Brain microvascular endothelial cell (primary cell): ENCODE data around the gene BTBD2.

Source experiments
- DNase-seq: peaks from one replicate; pipeline ENCODE4 v3.0.0-alpha.2; 2020
- H3K27ac ChIP-seq: fragments of 250-450 bp; sonication (Bioruptor Pico); 2 replicates; pipeline ENCODE4 v1.5.1; 2020; ENCODE audit warnings: mild to moderate bottlenecking, moderate library complexity
- H3K27me3 ChIP-seq: fragments of 250-450 bp; sonication (Bioruptor Pico); replicated peaks from 2 replicates; pipeline ENCODE4 v1.5.1; 2020; ENCODE audit warnings: mild to moderate bottlenecking
- H3K36me3 ChIP-seq: fragments of 250-450 bp; sonication (Bioruptor Pico); replicated peaks from 2 replicates; pipeline ENCODE4 v1.5.1; 2020; ENCODE audit warnings: mild to moderate bottlenecking
- H3K4me3 ChIP-seq: 2 replicates; pipeline ENCODE4 v1.5.1; 2011; ENCODE audit warnings: low read depth, mild to moderate bottlenecking, control low read depth, low read length, moderate library complexity
- in situ Hi-C: cut with HindIII; loops from 2 replicates; pipeline ENCODE4 v1.10.0; 2017; ENCODE audit warnings: low sequenced_read_pairs, low pct_ligation_motif_present
- TF ChIP-seq, protein P1 (sequence below): IDR thresholded peaks from 2 replicates; pipeline ENCODE4 v1.5.1; 2011; ENCODE audit warnings: low read depth, mild to moderate bottlenecking, moderate library complexity, low read length, control low read depth, inconsistent platforms; ENCODE audit errors: missing control alignments

Gene BTBD2

DNA sequence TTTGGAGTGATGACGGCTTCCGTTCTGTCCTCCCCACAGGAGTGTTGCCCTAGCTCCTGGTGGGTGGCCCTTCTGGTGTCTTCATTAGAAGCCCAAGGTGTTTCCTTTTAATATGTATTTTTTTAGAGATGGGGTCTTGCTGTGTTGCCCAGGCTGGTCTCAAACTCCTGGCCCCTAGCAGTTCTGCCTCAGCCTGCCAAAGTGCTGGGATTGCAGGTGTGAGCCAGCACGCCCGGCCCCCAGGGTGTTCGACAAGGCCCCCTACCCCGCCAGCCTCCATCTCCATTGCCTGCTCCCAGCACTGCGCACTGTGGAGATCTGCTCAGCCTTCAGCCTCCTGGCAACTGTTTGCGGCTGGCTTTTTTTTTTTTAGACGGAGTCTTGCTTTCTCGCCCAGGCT, 31.2 kb downstream of the BTBD2 start:
- Histone ChIP-seq H3K36me3 (peaks cover 64% of the 10 kb centered on the region), H3K27ac (no peak overlapping the region), H3K4me3 (no peak overlapping the region), H3K27me3 (no peaks in the 10 kb centered on the region)
- TF ChIP-seq, protein P1, sequence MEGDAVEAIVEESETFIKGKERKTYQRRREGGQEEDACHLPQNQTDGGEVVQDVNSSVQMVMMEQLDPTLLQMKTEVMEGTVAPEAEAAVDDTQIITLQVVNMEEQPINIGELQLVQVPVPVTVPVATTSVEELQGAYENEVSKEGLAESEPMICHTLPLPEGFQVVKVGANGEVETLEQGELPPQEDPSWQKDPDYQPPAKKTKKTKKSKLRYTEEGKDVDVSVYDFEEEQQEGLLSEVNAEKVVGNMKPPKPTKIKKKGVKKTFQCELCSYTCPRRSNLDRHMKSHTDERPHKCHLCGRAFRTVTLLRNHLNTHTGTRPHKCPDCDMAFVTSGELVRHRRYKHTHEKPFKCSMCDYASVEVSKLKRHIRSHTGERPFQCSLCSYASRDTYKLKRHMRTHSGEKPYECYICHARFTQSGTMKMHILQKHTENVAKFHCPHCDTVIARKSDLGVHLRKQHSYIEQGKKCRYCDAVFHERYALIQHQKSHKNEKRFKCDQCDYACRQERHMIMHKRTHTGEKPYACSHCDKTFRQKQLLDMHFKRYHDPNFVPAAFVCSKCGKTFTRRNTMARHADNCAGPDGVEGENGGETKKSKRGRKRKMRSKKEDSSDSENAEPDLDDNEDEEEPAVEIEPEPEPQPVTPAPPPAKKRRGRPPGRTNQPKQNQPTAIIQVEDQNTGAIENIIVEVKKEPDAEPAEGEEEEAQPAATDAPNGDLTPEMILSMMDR: no peak
- DNase-seq: no peak
- in situ Hi-C loops: no loop called here

DNA sequence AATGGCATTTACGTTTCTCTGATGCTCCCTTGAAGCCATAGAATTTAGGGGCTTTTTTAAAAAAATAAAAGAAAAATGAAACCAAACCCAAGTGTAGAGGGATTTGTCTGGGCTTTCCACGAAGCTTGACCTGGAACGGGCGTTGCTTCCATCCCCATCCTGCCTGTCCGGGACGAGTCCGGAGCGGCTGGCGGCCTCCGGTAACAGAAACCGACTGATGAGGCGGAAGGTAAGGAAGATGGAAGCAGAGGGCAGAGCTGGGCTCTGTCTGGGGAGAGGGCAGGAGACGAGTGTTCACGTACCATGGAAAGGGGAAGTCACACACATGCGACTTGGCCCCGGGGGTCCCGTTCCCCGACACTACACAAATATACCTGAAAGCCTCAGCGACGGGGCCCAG, 34.3 kb downstream of the BTBD2 start:
- no peaks in the 10 kb centered on the region for H3K27me3 ChIP-seq
- in situ Hi-C loops: no loop called here
- H3K27ac ChIP-seq: no peak overlapping the region
- no peak for DNase-seq
- peaks cover 51% of the 10 kb centered on the region for H3K36me3 ChIP-seq
- H3K4me3 ChIP-seq: no peak overlapping the region
- TF ChIP-seq, protein P1: no peak

DNA sequence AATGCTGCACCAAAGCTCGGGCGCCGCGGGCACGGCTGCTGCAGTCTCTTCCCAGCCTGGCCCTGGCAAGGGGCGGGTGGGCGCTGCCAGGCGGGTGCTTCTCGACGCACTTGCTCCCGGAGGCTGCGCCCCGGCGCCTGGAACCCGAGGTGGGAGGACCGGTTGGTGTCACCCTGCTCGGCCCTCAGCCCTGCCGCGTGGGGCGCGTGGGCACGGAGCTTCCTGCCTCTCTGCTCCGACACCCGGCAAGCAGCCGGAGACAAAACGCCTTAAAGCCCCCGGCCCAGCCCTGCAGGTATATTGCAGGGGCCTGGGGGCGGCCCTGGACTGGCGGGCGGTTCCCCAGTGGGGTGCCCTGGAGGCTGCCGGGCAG, 34.7 kb downstream of the BTBD2 start:
- TF ChIP-seq, protein P1: no peak
- peaks cover 47% of the 10 kb centered on the region for H3K36me3 ChIP-seq
- H3K27ac ChIP-seq: no peak overlapping the region
- no peaks in the 10 kb centered on the region for H3K27me3 ChIP-seq
- no peak for DNase-seq
- H3K4me3 ChIP-seq: no peak overlapping the region
- in situ Hi-C loops: no loop called here

DNA sequence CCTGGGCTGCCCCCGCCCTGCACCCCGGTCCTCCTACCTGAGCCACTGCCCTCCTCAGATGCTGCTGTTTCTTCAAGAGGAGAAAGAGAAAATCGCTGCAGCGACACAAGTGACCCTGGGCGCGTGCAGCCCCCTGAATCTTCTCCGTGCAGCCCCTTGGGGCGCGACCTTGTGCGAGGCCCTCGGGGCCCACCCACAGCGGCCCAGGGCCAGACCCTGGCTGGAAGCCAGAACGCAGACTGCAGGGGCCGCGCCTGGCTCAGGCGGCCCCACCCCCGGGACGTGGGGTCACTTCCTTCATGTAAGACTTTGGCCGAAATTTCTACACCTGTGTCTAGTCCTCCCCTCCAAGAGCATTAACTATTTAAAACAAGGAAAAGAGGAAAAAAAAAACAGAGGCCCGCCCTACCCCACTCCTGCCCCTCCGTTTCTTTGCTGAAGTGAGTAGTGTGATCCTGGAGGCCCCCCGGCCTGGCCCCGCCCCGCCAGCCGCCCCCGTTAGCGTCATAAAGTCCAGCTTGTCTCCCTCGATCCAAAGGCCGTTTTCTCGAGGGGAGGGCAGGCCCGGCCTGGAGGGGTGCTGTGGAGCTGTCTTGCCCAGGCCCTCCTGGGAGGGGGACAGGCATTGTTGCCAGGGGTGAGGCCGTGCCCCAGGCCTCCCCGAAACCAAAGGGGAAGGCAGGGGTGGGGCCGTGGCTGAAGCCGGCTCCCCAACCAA, 35.3 kb downstream of the BTBD2 start:
- Histone ChIP-seq H3K27me3 (no peaks in the 10 kb centered on the region), H3K27ac (no peak overlapping the region), H3K36me3 (peaks cover 46% of the 10 kb centered on the region), H3K4me3 (no peak overlapping the region)
- DNase-seq: no peak
- TF ChIP-seq, protein P1: no peak
- in situ Hi-C loops: no loop called here

DNA sequence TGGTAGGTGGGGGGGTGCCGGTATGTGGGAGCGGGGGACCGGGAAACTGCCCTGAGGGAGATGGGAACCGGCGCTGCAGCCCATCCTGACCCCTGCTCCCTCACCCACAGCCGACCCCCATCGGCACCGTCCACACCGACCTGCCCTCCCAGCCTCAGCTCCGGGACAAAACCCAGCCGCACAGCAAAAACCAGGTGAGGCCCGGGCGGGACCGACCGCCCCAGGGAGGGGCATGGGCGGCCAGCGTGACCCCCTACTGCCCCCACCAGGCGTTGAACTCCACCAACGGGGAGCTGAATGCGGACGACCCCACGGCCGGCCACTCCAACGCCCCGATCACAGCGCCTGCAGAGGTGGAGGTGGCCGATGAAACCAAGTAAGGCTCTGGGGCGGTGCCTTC, 35.9 kb downstream of the BTBD2 start:
- Histone ChIP-seq H3K4me3 (no peak overlapping the region), H3K27ac (no peak overlapping the region), H3K36me3 (peaks cover 45% of the 10 kb centered on the region), H3K27me3 (no peaks in the 10 kb centered on the region)
- TF ChIP-seq, protein P1: no peak
- in situ Hi-C loops: no loop called here
- DNase-seq: no peak

DNA sequence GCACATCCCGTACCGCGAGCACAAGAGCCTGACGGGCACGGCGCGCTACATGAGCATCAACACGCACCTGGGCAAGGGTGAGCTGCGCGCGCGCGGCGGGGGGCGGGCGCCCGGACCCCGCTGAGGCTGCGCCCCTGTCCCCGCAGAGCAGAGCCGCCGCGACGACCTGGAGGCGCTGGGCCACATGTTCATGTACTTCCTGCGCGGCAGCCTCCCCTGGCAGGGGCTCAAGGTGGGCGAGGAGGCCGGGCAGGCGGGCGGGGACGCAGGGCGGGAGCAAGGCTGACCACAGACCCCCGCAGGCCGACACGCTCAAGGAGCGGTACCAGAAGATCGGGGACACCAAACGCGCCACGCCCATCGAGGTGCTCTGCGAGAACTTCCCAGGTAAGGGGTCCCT, 36.5 kb downstream of the BTBD2 start:
- no peak overlapping the region for H3K27ac ChIP-seq
- DNase-seq: no peak
- no peaks in the 10 kb centered on the region for H3K27me3 ChIP-seq
- in situ Hi-C loops: no loop called here
- TF ChIP-seq, protein P1: no peak
- H3K36me3 ChIP-seq: peaks cover 44% of the 10 kb centered on the region
- H3K4me3 ChIP-seq: no peak overlapping the region
